ENCODE measurements around the gene C16orf96. TPM values are rescaled to one million over a fixed set of nuclear protein-coding genes. Genes with fewer than 3 reads are reported as not detected.
A peak's percentile ranks its signal among the peaks of the same experiment; 100 is the strongest.

Gene C16orf96
- total RNA-seq, 1 donor from 2014 or later: not detected

GRCh38 chr16:4525634-4526277, 30.4 kb upstream of the C16orf96 start:
- no peak for DNase-seq

GRCh38 chr16:4529085-4530060, 26.8 kb upstream of the C16orf96 start:
- peak; percentile 45 for DNase-seq

GRCh38 chr16:4531811-4532210, 24.3 kb upstream of the C16orf96 start:
- no peak for DNase-seq

- no peak for DNase-seq
Measured at GRCh38 chr16:4532238-4532637, 23.9 kb upstream of the C16orf96 start.

- no peak for DNase-seq
Measured at GRCh38 chr16:4533490-4533889, 22.6 kb upstream of the C16orf96 start.

GRCh38 chr16:4534151-4534790, 21.9 kb upstream of the C16orf96 start:
- DNase-seq: peak; percentile 87

GRCh38 chr16:4535627-4536108, 20.5 kb upstream of the C16orf96 start:
- DNase-seq: no peak

GRCh38 chr16:4536391-4537106, 19.6 kb upstream of the C16orf96 start:
- DNase-seq: no peak

- peak; percentile 33 for DNase-seq
Measured at GRCh38 chr16:4537376-4538343, 18.5 kb upstream of the C16orf96 start.

- peak; percentile 98 for DNase-seq
Measured at GRCh38 chr16:4538350-4539235, 17.5 kb upstream of the C16orf96 start, which contains the start of gene CDIP1. Gene CDIP1 (minus strand): TSS chr16:4538773. CDS start chr16:4514130, 24,643 bp downstream.

GRCh38 chr16:4539716-4540284, 16.3 kb upstream of the C16orf96 start:
- no peak for DNase-seq

GRCh38 chr16:4544473-4544872, 11.7 kb upstream of the C16orf96 start:
- no peak for DNase-seq

- no peak for DNase-seq
Measured at GRCh38 chr16:4548124-4548523, 8.0 kb upstream of the C16orf96 start.

GRCh38 chr16:4550591-4550990, 5.5 kb upstream of the C16orf96 start:
- no peak for DNase-seq

GRCh38 chr16:4552541-4552940, 3.6 kb upstream of the C16orf96 start:
- DNase-seq: no peak

GRCh38 chr16:4556580-4556979, 440 bp downstream of the C16orf96 start:
- DNase-seq: no peak

GRCh38 chr16:4557973-4558372, 1.8 kb downstream of the C16orf96 start:
- DNase-seq: no peak

GRCh38 chr16:4561596-4561995, 5.5 kb downstream of the C16orf96 start:
- no peak for DNase-seq

GRCh38 chr16:4564661-4565267, 8.6 kb downstream of the C16orf96 start:
- DNase-seq: no peak

Measured in dermis blood vessel endothelial cell (primary cell).